Parathyroid adenoma (tissue), 2 donors: ENCODE results near the gene CATSPERZ.

Experiments used
- H2AFZ ChIP-seq: fragments of 300-600 bp; sonication (generic); one replicate; pipeline ENCODE4 v1.7.0; 2017; ENCODE audit warnings: antibody characterized with exemption, mild to moderate bottlenecking
- H3K27ac ChIP-seq: fragments of 300-600 bp; sonication (generic); one replicate; pipeline ENCODE4 v1.7.0; 2017
- H3K27me3 ChIP-seq: fragments of 300-600 bp; sonication (generic); one replicate; pipeline ENCODE4 v1.7.0; 2017; ENCODE audit warnings: low read length; ENCODE audit not compliant: control insufficient read depth, insufficient read depth
- H3K36me3 ChIP-seq: fragments of 300-600 bp; sonication (generic); one replicate; pipeline ENCODE4 v1.7.0; 2017; ENCODE audit warnings: low read length; ENCODE audit not compliant: control insufficient read depth, insufficient read depth
- H3K4me1 ChIP-seq: fragments of 300-600 bp; sonication (generic); one replicate; pipeline ENCODE4 v1.7.0; 2017; ENCODE audit warnings: control low read depth
- H3K4me2 ChIP-seq: fragments of 300-600 bp; sonication (generic); one replicate; pipeline ENCODE4 v1.7.0; 2017; ENCODE audit warnings: low read length
- H3K4me3 ChIP-seq: fragments of 300-600 bp; sonication (generic); one replicate; pipeline ENCODE4 v1.7.0; 2017; ENCODE audit warnings: low read depth, low read length
- H3K79me2 ChIP-seq: fragments of 300-600 bp; sonication (generic); one replicate; pipeline ENCODE4 v1.7.0; 2017; ENCODE audit warnings: control low read depth
- H3K9ac ChIP-seq: fragments of 300-600 bp; sonication (generic); one replicate; pipeline ENCODE4 v1.7.0; 2017; ENCODE audit warnings: mild to moderate bottlenecking
- H3K9me3 ChIP-seq: fragments of 300-600 bp; sonication (generic); one replicate; pipeline ENCODE4 v1.7.0; 2017; ENCODE audit warnings: low read length; ENCODE audit not compliant: control insufficient read depth
- TF ChIP-seq, protein P1 (sequence below): fragments of 300-600 bp; sonication (generic); IDR thresholded peaks from one replicate; pipeline ENCODE4 v1.7.0; 2017; ENCODE audit warnings: antibody characterized with exemption, mild to moderate bottlenecking
- donor health status: primary hyperparathyroidism.

Gene CATSPERZ

DNA sequence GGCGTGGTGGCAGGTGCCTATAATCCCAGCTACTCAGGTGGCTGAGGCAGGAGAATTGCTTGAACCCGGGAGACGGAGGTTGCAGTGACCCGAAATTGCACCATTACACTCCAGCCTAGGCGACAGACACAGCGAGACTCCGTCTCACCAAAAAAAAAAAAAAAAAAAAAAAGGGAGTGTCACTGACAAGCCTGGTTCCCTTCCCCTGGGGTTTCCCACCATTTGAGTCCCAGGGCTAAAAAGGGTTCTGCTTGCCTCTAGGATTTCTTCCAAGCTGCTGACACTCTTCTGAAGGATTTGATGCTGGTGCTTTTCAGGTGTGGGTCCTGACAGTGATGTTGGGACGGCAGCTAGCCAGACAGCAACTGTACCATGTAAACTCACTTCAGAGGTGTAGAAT is 38.6 kb downstream of the CATSPERZ start:
- Histone ChIP-seq H3K9me3 (no peaks in the 10 kb centered on the region), H3K36me3 (no peaks in the 10 kb centered on the region), H3K4me2 (no peak overlapping the region), H3K27me3 (no peaks in the 10 kb centered on the region), H3K4me1 (no peaks in the 10 kb centered on the region), H2AFZ (no peak overlapping the region), H3K79me2 (no peaks in the 10 kb centered on the region), H3K9ac (no peak overlapping the region), H3K27ac (no peak overlapping the region), H3K4me3 (no peak overlapping the region)
- TF ChIP-seq, protein P1, sequence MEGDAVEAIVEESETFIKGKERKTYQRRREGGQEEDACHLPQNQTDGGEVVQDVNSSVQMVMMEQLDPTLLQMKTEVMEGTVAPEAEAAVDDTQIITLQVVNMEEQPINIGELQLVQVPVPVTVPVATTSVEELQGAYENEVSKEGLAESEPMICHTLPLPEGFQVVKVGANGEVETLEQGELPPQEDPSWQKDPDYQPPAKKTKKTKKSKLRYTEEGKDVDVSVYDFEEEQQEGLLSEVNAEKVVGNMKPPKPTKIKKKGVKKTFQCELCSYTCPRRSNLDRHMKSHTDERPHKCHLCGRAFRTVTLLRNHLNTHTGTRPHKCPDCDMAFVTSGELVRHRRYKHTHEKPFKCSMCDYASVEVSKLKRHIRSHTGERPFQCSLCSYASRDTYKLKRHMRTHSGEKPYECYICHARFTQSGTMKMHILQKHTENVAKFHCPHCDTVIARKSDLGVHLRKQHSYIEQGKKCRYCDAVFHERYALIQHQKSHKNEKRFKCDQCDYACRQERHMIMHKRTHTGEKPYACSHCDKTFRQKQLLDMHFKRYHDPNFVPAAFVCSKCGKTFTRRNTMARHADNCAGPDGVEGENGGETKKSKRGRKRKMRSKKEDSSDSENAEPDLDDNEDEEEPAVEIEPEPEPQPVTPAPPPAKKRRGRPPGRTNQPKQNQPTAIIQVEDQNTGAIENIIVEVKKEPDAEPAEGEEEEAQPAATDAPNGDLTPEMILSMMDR = no peak

DNA sequence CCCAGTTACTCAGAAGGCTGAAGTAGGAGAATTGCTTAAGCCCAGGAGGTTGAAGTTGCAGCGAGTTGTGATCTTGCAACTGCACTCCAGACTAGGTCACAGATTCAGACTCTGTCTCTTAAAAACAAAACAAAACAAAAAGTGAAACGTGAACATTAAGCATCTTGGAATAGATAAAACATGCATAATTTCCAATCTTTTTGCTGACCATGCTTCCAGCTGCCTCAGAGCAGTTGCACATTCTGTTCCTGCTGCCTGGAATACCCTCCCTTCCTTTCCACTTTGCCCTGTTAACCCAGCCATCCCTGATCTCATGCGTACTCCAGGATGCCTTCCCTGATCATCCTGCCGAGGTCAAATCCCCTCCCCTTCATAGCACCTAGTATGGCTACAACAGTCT is 39.1 kb downstream of the CATSPERZ start:
- H3K27ac ChIP-seq = no peak overlapping the region
- no peak overlapping the region for H3K4me2 ChIP-seq
- H3K36me3 ChIP-seq = no peaks in the 10 kb centered on the region
- H3K79me2 ChIP-seq = no peaks in the 10 kb centered on the region
- TF ChIP-seq, protein P1 = no peak
- no peaks in the 10 kb centered on the region for H3K4me1 ChIP-seq
- H3K9ac ChIP-seq = no peak overlapping the region
- no peak overlapping the region for H2AFZ ChIP-seq
- H3K4me3 ChIP-seq = no peak overlapping the region
- no peaks in the 10 kb centered on the region for H3K27me3 ChIP-seq
- no peaks in the 10 kb centered on the region for H3K9me3 ChIP-seq

DNA sequence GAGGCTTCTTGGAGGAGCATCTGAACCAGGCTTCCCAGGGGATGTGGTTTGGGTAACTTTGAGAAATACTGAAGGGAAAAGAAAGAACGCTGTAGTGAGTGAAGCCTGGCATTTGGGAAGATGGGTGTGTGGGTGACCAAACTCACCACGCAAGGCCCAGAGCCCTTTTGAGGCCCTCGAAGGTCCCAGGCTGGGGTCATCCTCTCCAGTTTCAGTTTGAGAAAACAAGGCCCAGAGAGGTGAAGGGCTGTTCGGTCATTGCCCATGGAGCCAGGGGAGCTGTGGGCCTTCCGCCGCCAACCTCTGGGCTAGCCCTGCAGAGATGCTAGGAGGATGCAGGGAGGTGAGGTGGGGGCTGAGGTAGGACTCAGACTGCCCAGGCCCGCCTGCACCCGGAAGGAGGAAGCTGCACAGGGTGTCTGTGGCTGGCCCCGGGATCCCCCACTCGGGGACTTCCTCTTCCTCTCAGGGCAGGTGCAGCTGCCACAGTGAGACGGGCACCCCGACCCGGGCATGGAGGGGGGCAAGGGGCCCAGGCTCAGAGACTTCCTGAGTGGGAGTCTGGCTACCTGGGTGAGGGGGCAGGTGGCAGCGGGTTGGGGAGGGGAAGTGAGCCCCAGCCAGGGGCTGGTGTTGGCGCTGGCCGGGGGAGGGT is 39.7 kb downstream of the CATSPERZ start, which contains the start of gene CCDC88B:
CCDC88B (plus strand) TSS at position 451 of the 655 bp plus-strand sequence; CDS start at position 514, 63 bp downstream.
- no peak within 1 kb of the TSS for H3K27ac ChIP-seq
- H3K9ac ChIP-seq = no peak within 1 kb of the TSS
- H3K4me2 ChIP-seq = no peak within 1 kb of the TSS
- no peak within 1 kb of the TSS for H2AFZ ChIP-seq
- no peaks in the 10 kb centered on the region for H3K9me3 ChIP-seq
- H3K4me3 ChIP-seq = no peak within 1 kb of the TSS
- H3K27me3 ChIP-seq = no peaks in the 10 kb centered on the region
- H3K4me1 ChIP-seq = no peaks in the 10 kb centered on the region
- TF ChIP-seq, protein P1 = no peak
- H3K36me3 ChIP-seq = no peaks in the 10 kb centered on the region
- no peaks in the 10 kb centered on the region for H3K79me2 ChIP-seq

DNA sequence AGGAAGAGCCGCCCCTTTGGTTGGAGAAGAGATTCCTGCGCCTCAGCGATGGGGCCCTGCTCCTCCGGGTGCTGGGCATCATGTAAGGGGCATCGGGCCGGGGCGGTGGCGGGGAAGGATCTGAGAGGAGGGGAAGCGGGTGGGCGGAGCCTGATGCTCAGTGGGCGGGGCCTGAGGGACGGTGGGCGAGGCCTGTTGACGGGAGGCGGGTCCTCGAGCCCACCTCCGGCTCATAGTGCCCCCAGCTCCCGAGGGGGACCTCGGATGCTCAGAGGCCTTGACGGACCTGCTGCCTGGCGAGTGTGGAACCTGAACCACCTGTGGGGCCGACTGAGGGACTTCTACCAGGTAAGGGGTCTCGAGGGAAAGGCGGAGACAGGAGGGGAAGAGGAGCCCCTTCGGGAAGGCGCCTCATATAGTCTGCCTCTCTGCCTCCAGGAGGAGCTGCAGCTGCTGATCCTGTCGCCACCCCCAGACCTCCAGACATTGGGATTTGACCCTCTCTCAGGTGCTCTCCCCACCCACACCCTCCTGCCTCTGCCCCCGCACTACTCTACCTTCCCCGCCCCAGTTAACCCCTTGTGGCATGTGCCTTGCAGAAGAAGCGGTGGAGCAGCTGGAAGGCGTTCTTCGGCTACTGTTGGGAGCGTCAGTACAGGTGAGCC is 40.6 kb downstream of the CATSPERZ start:
- Histone ChIP-seq H3K4me1 (no peaks in the 10 kb centered on the region), H3K27ac (no peak overlapping the region), H3K36me3 (no peaks in the 10 kb centered on the region), H3K4me2 (no peak overlapping the region), H3K4me3 (no peak overlapping the region), H2AFZ (no peak overlapping the region), H3K27me3 (no peaks in the 10 kb centered on the region), H3K79me2 (no peaks in the 10 kb centered on the region), H3K9me3 (no peaks in the 10 kb centered on the region), H3K9ac (no peak overlapping the region)
- TF ChIP-seq, protein P1 = no peak
